ENCODE measurements around the gene AKR1C3.
"Not testable (repeated sequence)": the region's sequence is repeated elsewhere in the genome, so short reads cannot be mapped to it uniquely, and the experiment has no call there.

The AKR1C3 gene

GRCh38 chr10:5094265-5095205 is at the start of gene AKR1C3:
Gene AKR1C3, plus strand, starts transcription at chr10:5094414. Its CDS starts 31 bp downstream, at chr10:5094445.
- DNase-seq, result no peak

GRCh38 chr10:5045095-5045494 is 49.1 kb upstream of the AKR1C3 start:
- DNase-seq, result no peak

DNA sequence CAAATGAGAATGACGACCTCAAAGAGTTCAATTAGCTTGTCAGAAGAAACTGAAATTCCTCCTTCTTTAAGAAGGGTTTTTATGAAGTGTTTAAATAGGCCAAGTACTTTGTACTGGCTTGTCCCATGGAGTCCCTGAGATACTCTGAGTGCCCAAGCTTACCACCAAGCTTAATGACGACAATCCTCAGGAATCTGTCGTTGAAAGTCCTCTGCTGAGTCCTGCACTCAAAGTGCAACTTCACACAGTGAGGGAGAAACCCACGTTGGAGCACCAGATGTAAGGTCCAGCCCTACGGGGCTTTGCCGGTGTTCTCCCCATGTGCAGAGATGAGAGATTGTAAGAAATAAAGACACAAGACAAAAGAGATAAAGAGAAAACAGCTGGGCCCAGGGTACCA is 47.8 kb upstream of the AKR1C3 start:
- no peak for DNase-seq

DNA sequence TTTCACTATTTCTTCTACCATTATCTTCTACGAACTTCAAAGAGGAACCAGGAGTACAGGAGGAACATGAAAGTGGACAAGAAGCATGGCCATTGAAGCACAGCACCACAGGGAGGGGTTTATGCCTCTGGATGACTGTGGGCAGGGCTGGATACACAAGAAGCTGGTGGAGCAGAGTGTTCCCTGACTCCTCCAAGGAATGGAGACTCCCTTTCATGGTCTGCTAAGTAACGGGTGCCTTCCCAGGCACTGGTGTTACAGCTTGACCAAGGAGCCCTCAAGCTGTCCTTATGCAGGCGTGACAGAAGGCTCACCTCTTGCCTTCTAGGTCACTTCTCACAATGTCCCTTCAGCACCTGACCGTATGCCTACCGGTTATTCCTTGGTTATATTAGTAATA is 47.2 kb upstream of the AKR1C3 start:
- not testable (repeated sequence) for DNase-seq

DNA sequence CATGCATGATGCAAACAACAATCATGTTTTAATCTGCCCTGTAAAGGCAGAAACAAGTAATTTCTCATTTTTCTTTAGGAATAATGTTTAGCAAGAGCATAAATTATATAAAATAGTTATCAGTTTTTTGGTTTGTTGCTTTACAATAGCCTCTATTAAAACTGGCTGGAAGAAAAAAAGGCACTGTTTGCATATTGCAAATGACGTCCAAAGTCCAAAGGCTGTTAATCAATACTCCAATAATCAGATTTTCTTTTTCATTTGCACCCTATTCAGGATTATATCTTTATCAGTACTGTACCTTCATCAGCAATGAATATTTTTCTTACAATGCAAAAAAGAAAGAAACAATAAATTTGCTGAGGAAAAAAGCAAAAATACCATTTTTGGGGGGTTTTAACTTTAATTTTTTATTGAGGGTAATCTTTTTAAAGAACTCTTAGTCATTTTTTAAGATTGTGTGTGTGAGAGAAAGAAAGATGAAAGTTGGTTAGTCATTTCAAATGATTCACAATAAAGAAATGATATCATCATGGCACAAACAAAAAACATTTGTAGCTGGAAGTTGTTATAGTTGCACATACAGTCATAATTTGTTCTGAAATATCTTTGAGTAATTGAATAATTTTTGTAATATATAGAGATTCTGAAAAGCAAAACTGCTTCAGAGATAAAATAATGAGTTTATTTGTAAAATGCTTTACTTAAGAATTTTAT is 46.1 kb upstream of the AKR1C3 start:
- DNase-seq, result no peak

- DNase-seq, result not testable (repeated sequence)
Observed at GRCh38 chr10:5052951-5053500, 41.2 kb upstream of the AKR1C3 start.

DNA sequence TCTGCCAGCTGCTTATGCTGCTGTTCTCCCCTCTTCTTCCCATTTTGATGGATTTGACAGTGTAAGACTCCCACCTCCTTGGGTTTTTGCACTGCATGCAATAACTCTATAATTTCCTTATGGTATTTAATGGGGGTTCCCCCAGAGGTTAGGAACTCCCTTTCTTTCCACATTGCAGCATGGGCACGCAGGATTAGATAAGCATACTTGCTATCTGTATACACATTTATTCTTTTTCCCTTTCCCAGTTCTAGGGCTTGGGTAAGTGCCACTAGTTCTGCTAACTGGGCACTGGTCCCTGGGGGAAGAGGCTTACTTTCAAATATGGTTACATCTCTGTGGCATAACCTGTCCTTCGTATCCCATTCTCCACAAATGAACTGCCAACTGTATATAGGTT is 39.4 kb upstream of the AKR1C3 start:
- not testable (repeated sequence) for DNase-seq

DNA sequence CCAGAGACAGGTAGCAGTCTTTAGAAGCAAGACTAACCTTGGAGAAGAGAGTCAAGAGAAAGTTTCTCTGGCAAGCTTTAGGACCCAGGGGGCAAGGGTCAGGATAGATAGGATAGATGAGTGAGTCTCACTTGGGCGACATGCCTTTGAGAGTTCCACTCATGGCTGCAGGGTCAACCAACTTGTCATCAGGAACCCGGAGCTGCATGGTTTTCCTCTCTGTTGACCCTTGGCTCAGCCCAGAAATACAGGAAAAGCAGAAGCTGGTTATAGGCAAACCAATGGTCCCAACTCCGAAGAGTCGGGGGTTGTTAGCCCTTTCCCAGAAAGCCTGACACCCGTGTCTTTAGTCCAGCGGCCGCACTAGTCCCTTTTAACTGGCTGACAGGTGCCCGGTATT is 34.9 kb upstream of the AKR1C3 start:
- DNase-seq, result not testable (repeated sequence)

DNA sequence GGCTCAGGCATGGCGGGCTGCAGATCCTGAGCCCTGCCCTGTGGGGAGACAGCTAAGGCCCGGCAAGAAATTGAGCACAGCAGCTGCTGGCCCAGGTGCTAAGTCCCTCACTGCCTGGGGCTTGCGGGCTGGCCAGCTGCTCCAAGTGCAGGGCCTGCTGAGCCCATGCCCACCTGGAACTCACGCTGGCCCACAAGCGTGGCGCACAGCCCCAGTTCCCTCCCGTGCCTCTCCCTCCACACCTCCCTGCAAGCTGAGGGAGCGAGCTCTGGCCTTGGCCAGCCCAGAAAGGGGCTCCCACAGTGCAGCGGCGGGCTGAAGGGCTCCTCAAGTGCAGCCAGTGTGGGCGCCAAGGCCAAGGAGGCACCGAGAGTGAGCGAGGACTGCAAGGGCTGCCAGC is 33.4 kb upstream of the AKR1C3 start:
- not testable (repeated sequence) for DNase-seq

DNA sequence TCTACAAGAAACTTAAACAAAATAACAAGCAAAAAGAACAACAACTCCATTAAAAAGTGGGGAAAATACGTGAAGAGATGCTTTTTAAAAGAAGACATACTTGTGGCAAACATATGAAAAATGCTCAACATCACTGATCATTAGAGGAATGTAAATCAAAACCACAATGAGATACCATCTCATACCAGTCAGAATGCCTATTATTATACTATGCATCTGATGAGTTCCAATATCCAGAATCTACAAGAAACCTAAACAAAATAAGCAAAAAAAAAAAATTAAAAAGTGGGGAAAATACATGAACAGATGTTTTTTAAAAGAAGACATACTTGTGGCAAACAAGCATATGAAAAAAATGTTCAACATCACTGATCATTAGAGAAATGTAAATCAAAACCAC is 29.6 kb upstream of the AKR1C3 start:
- no peak for DNase-seq

GRCh38 chr10:5068274-5068984 is 25.8 kb upstream of the AKR1C3 start:
- DNase-seq, result no peak

GRCh38 chr10:5070648-5071410 is 23.4 kb upstream of the AKR1C3 start:
- no peak for DNase-seq

GRCh38 chr10:5071411-5072198 is 22.6 kb upstream of the AKR1C3 start:
- no peak for DNase-seq

- no peak for DNase-seq
Observed at GRCh38 chr10:5073659-5074058, 20.6 kb upstream of the AKR1C3 start.

DNA sequence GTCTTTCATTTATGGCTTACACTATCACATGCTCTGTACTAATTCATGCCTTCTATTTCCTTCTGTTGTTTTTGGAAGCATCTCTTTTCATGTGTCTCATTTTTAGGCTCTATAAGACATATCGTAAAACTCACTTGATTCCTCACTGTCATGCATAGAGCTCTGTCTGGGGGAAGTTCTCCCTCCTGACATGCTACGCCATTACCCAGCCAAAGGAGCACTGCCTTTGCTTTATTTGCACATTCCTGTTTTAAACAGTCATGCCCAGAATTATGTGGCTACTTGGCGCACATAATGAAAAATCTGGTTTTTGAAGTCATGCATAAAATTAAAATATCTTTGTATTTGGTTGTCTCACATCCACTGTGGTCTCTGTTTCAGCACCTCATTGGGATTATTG is 17.6 kb upstream of the AKR1C3 start:
- no peak for DNase-seq

DNA sequence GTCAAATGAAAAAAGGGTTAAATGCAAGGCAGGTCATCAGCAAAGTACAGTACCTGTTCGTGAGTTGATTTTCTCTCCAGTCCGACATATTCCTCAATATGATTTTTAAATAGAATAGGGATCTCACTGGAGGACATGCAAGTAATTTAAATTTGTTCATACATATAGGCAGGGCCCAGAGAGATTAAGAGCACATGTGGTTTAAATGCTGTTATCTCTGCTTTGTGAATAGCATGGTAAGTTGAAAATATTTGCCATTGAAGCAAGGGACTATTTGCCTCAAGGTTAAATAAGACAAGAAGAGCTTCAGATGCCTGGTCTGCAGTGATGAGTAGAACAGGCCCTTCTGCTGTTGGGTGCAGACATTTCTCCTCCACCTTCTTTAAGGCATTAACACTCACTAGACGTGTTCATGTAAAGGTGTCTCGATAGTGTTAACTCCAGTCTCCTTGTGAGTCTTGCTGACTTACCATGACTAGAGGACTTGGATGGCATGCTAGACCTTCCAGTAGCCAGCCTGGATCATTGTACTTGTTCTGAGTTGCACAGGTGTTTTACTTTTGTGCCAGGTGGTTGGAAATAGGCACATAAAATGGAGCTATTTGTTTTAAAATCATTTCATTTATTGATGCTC is 15.6 kb upstream of the AKR1C3 start:
- DNase-seq, result no peak

DNA sequence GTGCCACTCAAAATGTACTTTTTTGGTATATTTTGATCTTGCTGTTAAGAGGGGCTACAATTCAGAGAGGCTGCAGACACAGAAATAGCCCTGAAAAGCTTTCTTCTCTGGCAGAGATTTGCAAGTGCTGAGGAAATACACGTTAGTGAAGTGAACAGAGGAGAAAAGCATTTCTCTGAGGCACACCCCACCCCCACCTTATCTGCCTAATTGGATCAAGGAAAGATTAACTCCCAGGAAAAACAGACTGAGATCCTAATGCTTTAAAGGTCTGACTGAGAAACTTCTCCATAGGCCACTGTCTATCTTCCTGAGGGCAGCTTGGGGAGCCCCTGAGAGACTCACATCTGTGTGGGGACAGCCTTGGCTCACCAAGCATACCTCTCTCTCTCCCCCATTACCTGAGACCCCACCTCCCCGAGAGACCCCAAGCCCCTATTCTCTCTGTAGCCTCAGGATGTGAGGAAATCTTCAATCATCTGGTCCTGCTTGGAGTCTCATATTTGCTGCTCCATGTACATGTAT is 14.8 kb upstream of the AKR1C3 start:
- DNase-seq, result no peak

DNA sequence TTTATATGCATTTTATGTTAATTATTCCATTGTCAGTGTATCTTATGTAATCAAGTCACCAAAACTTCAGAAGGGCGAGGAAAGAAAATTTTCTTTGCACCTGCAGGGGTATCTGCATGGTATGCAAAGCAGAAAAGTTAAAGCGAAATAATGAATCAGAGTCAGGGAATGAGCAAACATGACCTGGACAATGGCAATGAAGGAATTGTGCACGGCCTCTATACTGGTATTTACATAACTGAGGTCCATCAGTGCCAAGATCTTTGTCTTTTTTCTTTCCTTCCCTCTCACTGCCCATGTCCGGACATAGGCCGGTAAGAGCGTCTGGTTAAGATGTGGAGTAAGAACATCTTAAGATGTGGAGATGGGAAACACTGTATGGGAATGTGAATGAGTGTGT is 14.4 kb upstream of the AKR1C3 start:
- no peak for DNase-seq

DNA sequence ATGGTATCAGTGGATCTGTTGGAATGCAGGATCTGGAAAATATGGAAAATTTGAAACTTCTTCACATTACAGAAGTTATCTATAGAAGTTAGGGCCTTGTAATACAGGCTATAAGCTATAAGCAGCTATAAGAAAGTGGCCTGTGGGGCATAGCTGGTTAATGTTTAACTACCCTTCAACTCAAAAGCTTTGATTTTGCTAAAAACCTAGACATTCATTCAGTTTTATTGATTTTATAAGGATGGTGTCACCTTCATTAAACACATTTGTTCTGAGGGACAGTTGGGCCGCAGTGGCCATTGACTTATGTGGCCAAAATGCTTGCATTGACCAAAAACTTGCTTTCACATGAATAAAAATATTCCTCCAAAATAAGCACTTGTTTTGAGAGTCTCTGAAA is 13.1 kb upstream of the AKR1C3 start:
- no peak for DNase-seq

DNA sequence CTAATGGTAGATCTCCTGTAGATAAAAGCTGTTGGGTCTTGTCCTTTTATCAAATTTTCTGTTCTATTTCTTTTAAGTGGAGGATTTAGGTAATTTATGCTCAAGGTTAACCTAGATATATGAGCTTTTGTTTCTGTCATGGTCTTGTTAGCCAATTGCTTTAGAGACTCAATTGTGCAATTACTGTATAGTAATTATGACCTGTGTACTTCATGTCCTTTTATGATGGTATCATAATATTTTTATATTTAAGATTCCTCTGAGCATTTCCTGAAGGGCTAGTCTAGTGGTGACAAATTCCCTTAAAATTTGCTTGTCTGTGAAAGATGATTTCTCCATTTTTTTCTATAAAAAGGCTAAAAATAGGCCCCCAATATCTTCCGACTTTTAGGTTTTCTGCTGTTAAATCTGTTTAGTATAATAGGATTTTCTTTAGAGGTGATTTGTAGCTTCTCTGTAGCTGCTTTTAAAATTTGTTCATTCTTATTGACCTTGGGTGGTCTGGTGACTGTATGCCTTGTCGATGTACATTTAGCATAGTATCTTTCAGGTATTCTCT is 5.4 kb upstream of the AKR1C3 start:
- no peak for DNase-seq

Measured in activated CD4-positive, alpha-beta T cell treated with anti-CD3 and anti-CD28 coated beads for 1 hour (primary cell).